Endothelial cell of umbilical vein (primary cell): ENCODE measurements around the gene EDARADD. TPM values are rescaled to one million over a fixed set of nuclear protein-coding genes. Genes with fewer than 3 reads are reported as not detected.

Experiments
- BruUV-seq: library from RNA; stranded (reverse); fragments of 400-500 nt; replicated peaks from 2 replicates; lab custom pipeline; 2021; lab: Mats Ljungman, UMichigan
- CTCF ChIA-PET: fragments of 300-600, 350-600 bp; sonication (Branson Sonifier 250); formaldehyde crosslinking; loops from one replicate; lab custom pipeline; 2021; ENCODE audit warnings: antibody characterized with exemption, inconsistent platforms; lab: Charles Lee
- POLR2A ChIA-PET: fragments of 300-600, 350-600 bp; sonication (Branson Sonifier 250); formaldehyde crosslinking; loops from one replicate; lab custom pipeline; 2021; ENCODE audit warnings: antibody characterized with exemption, inconsistent platforms; lab: Charles Lee
- DNase-seq: peaks from one replicate; pipeline ENCODE4 v3.0.0-alpha.2; 2011; ENCODE audit warnings: low read depth, low spot score
- FAIRE-seq: peaks from 2 replicates; lab custom pipeline; 2011; peaks lifted over from hg19 to GRCh38; lab: Jason Lieb, UNC
- H2AFZ ChIP-seq: 2 replicates; pipeline ENCODE4 v1.6.0; 2012; ENCODE audit warnings: low read depth, low read length, control low read depth, inconsistent platforms
- H3K27ac ChIP-seq: 2 replicates; pipeline ENCODE4 v1.5.1; 2011; ENCODE audit warnings: low read depth, mild to moderate bottlenecking, control low read depth, low read length, moderate library complexity; ENCODE audit not compliant: insufficient read depth
- H3K27me3 ChIP-seq, 2 experiments: 2 replicates each; pipeline versions ENCODE4 v1.6.0 to v1.6.1; 2011; ENCODE audit warnings: low read length in 2 of 2, mixed read lengths in 1 of 2; ENCODE audit not compliant: control insufficient read depth in 2 of 2, insufficient read depth in 2 of 2
- H3K36me3 ChIP-seq, 2 experiments: 2 replicates in 1 of 2; 3 replicates in 1 of 2; pipeline ENCODE4 v1.5.1; 2011; ENCODE audit warnings: low read length in 2 of 2, mild to moderate bottlenecking in 1 of 2, moderate library complexity in 1 of 2; ENCODE audit not compliant: control insufficient read depth in 2 of 2, insufficient read depth in 2 of 2; ENCODE audit errors: extremely low read depth in 1 of 2
- H3K4me1 ChIP-seq: 3 replicates; pipeline ENCODE4 v1.5.1; 2011; ENCODE audit warnings: mild to moderate bottlenecking, low read length; ENCODE audit not compliant: control insufficient read depth, insufficient read depth; ENCODE audit errors: extremely low read depth
- H3K4me2 ChIP-seq: 2 replicates; pipeline ENCODE4 v1.6.1; 2011; ENCODE audit warnings: low read length, control low read depth, mixed read lengths; ENCODE audit not compliant: insufficient read depth
- H3K4me3 ChIP-seq, 3 experiments: fragments of 200-600 bp in 1 of 3; sonication (generic), shearing (Covaris generic) in 1 of 3; replicated peaks in 1 of 3; 2 replicates each; pipeline ENCODE4 v1.5.1; 2011 to 2016; ENCODE audit warnings: control low read depth in 3 of 3, low read length in 3 of 3, mild to moderate bottlenecking in 2 of 3, inconsistent platforms in 1 of 3, low read depth in 1 of 3, moderate library complexity in 1 of 3; ENCODE audit not compliant: insufficient read depth in 1 of 3
- H3K79me2 ChIP-seq: 2 replicates; pipeline ENCODE4 v1.6.0; 2012; ENCODE audit warnings: low read length, inconsistent platforms; ENCODE audit not compliant: control insufficient read depth, insufficient read depth
- H3K9ac ChIP-seq: replicated peaks from 2 replicates; pipeline ENCODE3; 2011; ENCODE audit warnings: low read length, control low read depth; ENCODE audit not compliant: insufficient read depth; ENCODE audit errors: extremely low read depth
- H3K9me1 ChIP-seq: replicated peaks from 3 replicates; pipeline ENCODE4 v1.6.0; 2011; ENCODE audit warnings: mild to moderate bottlenecking, low read length; ENCODE audit not compliant: control insufficient read depth, insufficient read depth; ENCODE audit errors: extremely low read depth
- H3K9me3 ChIP-seq: replicated peaks from 2 replicates; pipeline ENCODE4 v1.5.1; 2012; ENCODE audit warnings: low read length, inconsistent platforms; ENCODE audit not compliant: control insufficient read depth, insufficient read depth
- H4K20me1 ChIP-seq: replicated peaks from 2 replicates; pipeline ENCODE3; 2011; ENCODE audit warnings: mild to moderate bottlenecking, low read length; ENCODE audit not compliant: control insufficient read depth, insufficient read depth; ENCODE audit errors: extremely low read depth
- CTCF ChIP-seq, 2 donors: IDR thresholded peaks; 1 replicate in 1 of 2; 2 replicates in 1 of 2; pipeline ENCODE4 v1.5.1; 2011; ENCODE audit warnings: low read length in 2 of 2, mild to moderate bottlenecking in 2 of 2, moderate library complexity in 2 of 2, control low read depth in 1 of 2, inconsistent platforms in 1 of 2, low read depth in 1 of 2; ENCODE audit not compliant: insufficient read depth in 1 of 2; ENCODE audit errors: extremely low read depth in 1 of 2
- EZH2 ChIP-seq: IDR thresholded peaks from 2 replicates; pipeline ENCODE4 v1.6.1; 2012; ENCODE audit warnings: borderline replicate concordance, low read depth, mild to moderate bottlenecking, moderate library complexity, low read length, inconsistent platforms; ENCODE audit not compliant: severe bottlenecking
- FOS ChIP-seq: IDR thresholded peaks from 2 replicates; pipeline ENCODE4 v1.6.1; 2011; ENCODE audit warnings: mild to moderate bottlenecking, low read length, moderate library complexity, borderline replicate concordance; ENCODE audit not compliant: insufficient read depth
- GATA2 ChIP-seq: IDR thresholded peaks from 2 replicates; pipeline ENCODE4 v1.7.0; 2011; ENCODE audit warnings: low read depth, mild to moderate bottlenecking, moderate library complexity, mixed read lengths, low read length; ENCODE audit not compliant: insufficient read length, insufficient read depth
- JUN ChIP-seq: IDR thresholded peaks from 2 replicates; pipeline ENCODE4 v1.6.1; 2011; ENCODE audit warnings: borderline replicate concordance, low read depth; ENCODE audit not compliant: insufficient read length, insufficient read depth
- MYC ChIP-seq: IDR thresholded peaks from one replicate; pipeline ENCODE4 v1.6.1; 2011; ENCODE audit warnings: mild to moderate bottlenecking, low read depth, low read length
- POLR2A ChIP-seq: IDR thresholded peaks from 2 replicates; pipeline ENCODE4 v1.6.1; 2012; ENCODE audit warnings: low read depth, mild to moderate bottlenecking, control low read depth, low read length
- POLR2AphosphoS5 ChIP-seq: IDR thresholded peaks from 2 replicates; pipeline ENCODE4 v1.6.1; 2012; ENCODE audit warnings: low read depth, mild to moderate bottlenecking, control low read depth, low read length, moderate library complexity; ENCODE audit not compliant: insufficient read depth
- dilution Hi-C: fragments of 300-500 bp; cut with MboI; formaldehyde crosslinking; loops from one replicate; pipeline ENCODE4 v1.15.0; 2019; ENCODE audit warnings: low sequenced_read_pairs; ENCODE audit not compliant: extremely low pct_ligation_motif_present
- intact Hi-C: fragments of 100-400 bp; cut with micrococcal nuclease; formaldehyde crosslinking; loops from one replicate; pipeline ENCODE4 v1.10.0; 2022
- polyA plus RNA-seq, 4 experiments: library from polyadenylated mRNA; depleted of rRNA in 3 of 4; stranded (reverse) in 3 of 4; unstranded in 1 of 4; fragments of >200 nt; gene quantifications; 2 replicates each; pipeline versions ENCODE4 v1.2.1 to v1.2.3, GENCODE V29; 2011 to 2012; ENCODE audit warnings: missing spikeins in 1 of 4
- total RNA-seq: library from RNA; stranded (reverse); gene quantifications from 2 replicates; pipeline ENCODE4 v1.2.3, GENCODE V29; 2021
- TF ChIP-seq, protein P1 (sequence below): IDR thresholded peaks from 2 replicates; pipeline ENCODE4 v1.6.1; 2011; ENCODE audit not compliant: insufficient read depth, insufficient read length

EDARADD gene
- total and polyA plus RNA-seq, 2 donors (not counting 3 experiments of a cell fraction or from before 2014, with no cell fraction given) = not detected

DNA sequence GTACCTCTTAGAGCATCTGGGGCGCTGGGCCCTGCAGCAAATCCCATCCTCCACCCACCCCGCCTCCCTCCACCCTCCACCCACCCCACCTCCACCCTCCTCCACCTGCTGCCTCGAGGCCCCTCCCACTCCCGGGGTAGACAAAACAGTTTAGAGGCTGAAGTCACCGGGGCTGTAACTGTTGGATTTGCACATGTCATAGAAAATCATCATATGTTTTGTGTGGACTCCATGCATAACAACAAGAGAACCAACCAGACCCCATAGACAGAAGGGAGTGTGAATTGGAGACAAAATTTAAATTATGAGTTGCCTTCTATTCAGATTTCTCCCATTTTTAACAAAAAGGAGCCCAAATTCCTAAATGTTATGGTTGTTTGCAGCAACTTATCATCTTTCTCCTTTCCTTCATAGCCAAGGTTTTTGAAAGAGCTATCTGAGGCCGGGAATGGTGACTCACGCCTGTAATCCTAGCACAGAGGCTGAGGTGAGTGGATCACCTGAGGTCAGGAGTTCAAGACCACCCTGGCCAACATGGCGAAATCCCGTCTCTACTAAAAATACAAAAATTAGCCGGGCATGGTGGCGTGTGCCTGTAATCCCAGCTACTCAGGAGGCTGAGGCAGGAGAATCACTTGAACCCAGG lies 101.5 kb downstream of the EDARADD start:
- Histone ChIP-seq H3K4me2 (no peak overlapping the region), H3K9me3 (no peaks in the 10 kb centered on the region), H4K20me1 (no peaks in the 10 kb centered on the region), H3K4me1 (no peaks in the 10 kb centered on the region), H3K4me3 (no peak overlapping the region), H3K27me3 (no peaks in the 10 kb centered on the region), H2AFZ (no peak overlapping the region), H3K36me3 (no peaks in the 10 kb centered on the region), H3K9ac (no peak overlapping the region), H3K79me2 (no peaks in the 10 kb centered on the region), H3K27ac (no peak overlapping the region), H3K9me1 (no peaks in the 10 kb centered on the region)
- no peak for FAIRE-seq
- no TSS peak for BruUV-seq
- dilution Hi-C loops (no loop called here), intact Hi-C loops (no loop called here)
- DNase-seq = no peak
- TF ChIP-seq MYC = no peak
- TF ChIP-seq, protein P1, sequence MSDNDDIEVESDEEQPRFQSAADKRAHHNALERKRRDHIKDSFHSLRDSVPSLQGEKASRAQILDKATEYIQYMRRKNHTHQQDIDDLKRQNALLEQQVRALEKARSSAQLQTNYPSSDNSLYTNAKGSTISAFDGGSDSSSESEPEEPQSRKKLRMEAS = no peak
- TF ChIP-seq CTCF (IDR thresholded peaks at IDR 0.05; ENCODE audit: extremely low read depth in 1 of 2, insufficient read depth in 1 of 2, low read depth in 1 of 2, low read length in 2 of 2) = no peak
- TF ChIP-seq POLR2A = no peak
- no peak for TF ChIP-seq JUN
- TF ChIP-seq EZH2 = no peak
- no peak for TF ChIP-seq POLR2AphosphoS5
- no peak for TF ChIP-seq FOS
- TF ChIP-seq GATA2 = no peak
- CTCF ChIA-PET = no interaction called here
- POLR2A ChIA-PET = no interaction called here
